Sigmoid colon (tissue), 7 donors: Measurements from ENCODE around the gene AKAP12. TPM values are rescaled to one million over a fixed set of nuclear protein-coding genes. Genes with fewer than 3 reads are reported as not detected.

Experiments
- DNase-seq: peaks from one replicate; pipeline ENCODE4 v3.0.0-alpha.2; 2019
- H3K27ac ChIP-seq, 4 donors: fragments of 200-600 bp; sonication (generic); one replicate each; pipeline ENCODE4 v1.5.1; 2016 to 2019; ENCODE audit warnings: mild to moderate bottlenecking in 1 of 4
- H3K27me3 ChIP-seq, 3 donors: fragments of 200-600 bp; sonication (generic); one replicate each; pipeline ENCODE4 v1.5.1; 2019; ENCODE audit warnings: mild to moderate bottlenecking in 1 of 3
- H3K36me3 ChIP-seq, 4 donors: fragments of 200-600 bp; sonication (generic); one replicate each; pipeline ENCODE4 v1.5.1; 2016 to 2019
- H3K4me1 ChIP-seq, 4 donors: fragments of 200-600 bp; sonication (generic); one replicate each; pipeline ENCODE4 v1.5.1; 2017 to 2019
- H3K4me3 ChIP-seq, 4 donors: fragments of 200-600 bp; sonication (generic); one replicate each; pipeline ENCODE4 v1.5.1; 2017 to 2019; ENCODE audit warnings: mild to moderate bottlenecking in 2 of 4, moderate library complexity in 1 of 4
- H3K9me3 ChIP-seq, 4 donors: fragments of 200-600 bp in 3 of 4; sonication (generic) in 3 of 4; one replicate each; pipeline versions ENCODE4 v1.5.1 to v1.6.1; 2013 to 2019
- CTCF ChIP-seq, 4 experiments: fragments of 450-650 bp in 3 of 4; fragments of 200-600 bp in 1 of 4; IDR thresholded peaks; one replicate each; pipeline ENCODE4 v1.5.1; 2016 to 2019; ENCODE audit warnings: antibody characterized with exemption in 4 of 4, mild to moderate bottlenecking in 3 of 4, moderate library complexity in 2 of 4
- EP300 ChIP-seq, 4 donors: sonication (generic); formaldehyde crosslinking; IDR thresholded peaks; one replicate each; pipeline ENCODE4 v1.6.1; 2017; ENCODE audit warnings: antibody characterized with exemption in 4 of 4
- POLR2A ChIP-seq, 2 donors: fragments of 450-650 bp; IDR thresholded peaks; one replicate each; pipeline ENCODE4 v1.6.1; 2016; ENCODE audit warnings: antibody characterized with exemption in 2 of 2, mild to moderate bottlenecking in 2 of 2, moderate library complexity in 2 of 2
- POLR2AphosphoS5 ChIP-seq, 4 donors: sonication (generic); formaldehyde crosslinking; IDR thresholded peaks; one replicate each; pipeline ENCODE4 v1.6.1; 2017; ENCODE audit warnings: antibody characterized with exemption in 4 of 4
- WGBS, 2 donors: extraction: QIAGEN DNeasy Blood & Tissue Kit; methylation state at CpG; one replicate each; pipeline ENCODE4 v1.1.7; 2013; 5-methylcytosine and 5-hydroxymethylcytosine counted together
- intact Hi-C: fragments of 100-400 bp; cut with DNase I; formaldehyde crosslinking; loops from one replicate; pipeline ENCODE4 v1.15.1; 2023
- polyA plus RNA-seq, 3 donors: library from polyadenylated mRNA; stranded (reverse); fragments of 200-250 nt; gene quantifications; one replicate each; pipeline ENCODE4 v1.2.3, GENCODE V29; 2013
- total RNA-seq, 4 donors: library from RNA; depleted of rRNA; stranded (reverse); fragments of >200 nt; gene quantifications; one replicate each; pipeline ENCODE4 v1.1.0, GENCODE V29; 2016
- donor health status: healthy with polysubstance abuse.
- donor health status: Bipolar disorder and iron deficiency.
- donor health status: healthy.

Gene AKAP12
- total and polyA plus RNA-seq, 7 donors = 1.2 to 244 (median 133) TPM

DNA sequence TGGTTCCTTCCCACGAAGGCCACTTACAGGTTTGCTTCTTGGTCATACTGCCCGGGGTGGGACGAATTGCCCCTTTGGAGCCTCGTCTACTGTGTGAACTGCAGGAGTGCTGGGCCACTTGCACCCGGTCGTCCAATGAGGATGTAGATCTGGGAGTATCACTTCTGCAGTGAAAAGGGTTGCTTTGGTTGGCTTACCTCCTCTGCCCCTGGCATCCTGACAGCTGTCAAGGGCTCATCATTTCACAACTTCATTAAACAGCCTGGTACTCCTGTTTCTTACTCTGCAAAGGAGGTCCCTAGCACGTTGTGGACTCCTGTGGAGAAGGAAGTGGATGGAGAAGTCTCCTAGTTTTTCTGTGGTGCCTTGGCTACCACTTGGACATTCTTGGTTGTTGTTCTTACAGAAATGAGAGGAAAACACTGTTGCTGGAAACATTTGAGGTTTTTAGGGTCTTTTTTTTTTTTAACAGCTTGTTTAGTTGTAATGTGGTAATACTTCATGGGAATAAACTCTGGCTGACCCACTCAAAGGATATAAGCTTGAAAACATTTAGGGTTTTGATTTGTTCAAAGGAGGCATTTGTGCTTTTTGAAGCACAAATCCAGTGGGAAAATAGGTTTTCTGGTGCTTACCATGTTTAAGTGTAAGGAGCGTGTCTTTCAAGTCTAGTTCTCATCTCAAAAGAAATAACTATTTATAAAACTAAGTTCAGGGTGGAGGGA, 60.7 kb downstream of the AKAP12 start:
- peaks cover 0 to 7% (median under 1%) of the 10 kb centered on the region in 4 donors for H3K36me3 ChIP-seq

GRCh38 chr6:151301547-151301946, 61.8 kb downstream of the AKAP12 start:
- peaks cover 0 to 11% (median 4%) of the 10 kb centered on the region in 4 donors for H3K36me3 ChIP-seq
- H3K4me1 ChIP-seq = peaks cover 0 to 65% (median 42%) of the 10 kb centered on the region in 4 donors
- H3K27ac ChIP-seq = peak overlapping the region in 2 of 4 donors; percentile 88 to 96
- TF ChIP-seq POLR2AphosphoS5 (IDR thresholded peaks at IDR 0.05) = no peak
- TF ChIP-seq EP300 (IDR thresholded peaks at IDR 0.05) = no peak
- TF ChIP-seq POLR2A (IDR thresholded peaks at IDR 0.05) = no peak
- no peak for TF ChIP-seq CTCF (IDR thresholded peaks at IDR 0.05)
- DNase-seq = no peak
- H3K9me3 ChIP-seq = no peaks in the 10 kb centered on the region
- H3K4me3 ChIP-seq = no peak overlapping the region
- intact Hi-C loops = no loop called here
- WGBS, 2 donors = 86 to 88% methylated on average over 8 of the region's 8 CpGs
- H3K27me3 ChIP-seq = no peaks in the 10 kb centered on the region

More for the DNA sequence above, 60.7 kb downstream of the AKAP12 start:
- Histone ChIP-seq H3K4me3 (no peak overlapping the region), H3K9me3 (no peaks in the 10 kb centered on the region), H3K4me1 (peaks cover 0 to 71% (median 53%) of the 10 kb centered on the region in 4 donors), H3K27ac (peak overlapping the region in 3 of 4 donors; percentile 65 to 96 (median 88)), H3K27me3 (no peaks in the 10 kb centered on the region)
- TF ChIP-seq POLR2AphosphoS5 (IDR thresholded peaks at IDR 0.05) = no peak
- no peak for TF ChIP-seq POLR2A (IDR thresholded peaks at IDR 0.05)
- TF ChIP-seq CTCF (IDR thresholded peaks at IDR 0.05) = no peak
- no peak for TF ChIP-seq EP300 (IDR thresholded peaks at IDR 0.05)
- 65 to 68% methylated on average over 8 of the region's 8 CpGs for WGBS, 2 donors
- intact Hi-C loops = no loop called here
- no peak for DNase-seq

DNA sequence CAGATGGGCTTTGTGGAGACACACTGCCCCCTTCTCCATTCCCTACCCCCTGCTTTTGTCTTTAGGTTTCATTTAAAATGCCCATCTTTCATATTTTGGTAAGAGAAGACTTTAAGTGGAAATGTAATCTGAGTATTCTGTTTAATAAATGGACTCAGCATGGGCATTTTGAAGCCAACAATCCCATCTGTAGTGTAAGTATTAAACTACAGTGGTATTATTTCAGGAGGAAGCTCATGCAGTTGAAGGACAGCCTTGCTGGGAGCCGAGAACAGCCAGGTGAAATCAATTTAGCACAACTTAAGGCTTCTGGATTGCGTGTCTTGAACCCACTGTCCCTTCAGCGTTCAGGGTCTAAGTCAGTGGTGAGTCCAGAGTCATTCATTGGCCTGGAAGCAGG, 63.5 kb downstream of the AKAP12 start:
- Histone ChIP-seq H3K4me1 (peaks cover 0 to 65% (median 38%) of the 10 kb centered on the region in 4 donors), H3K27ac (peak overlapping the region in 2 of 4 donors; percentile 22 to 26), H3K27me3 (no peaks in the 10 kb centered on the region), H3K36me3 (peaks cover 0 to 25% (median 4%) of the 10 kb centered on the region in 4 donors), H3K4me3 (no peak overlapping the region), H3K9me3 (no peaks in the 10 kb centered on the region)
- no peak for DNase-seq
- WGBS, 2 donors = 88 to 93% methylated on average over 3 of the region's 3 CpGs
- intact Hi-C loops = no loop called here
- TF ChIP-seq CTCF (IDR thresholded peaks at IDR 0.05) (no peak), EP300 (IDR thresholded peaks at IDR 0.05) (no peak), POLR2AphosphoS5 (IDR thresholded peaks at IDR 0.05) (no peak), POLR2A (IDR thresholded peaks at IDR 0.05) (no peak)

DNA sequence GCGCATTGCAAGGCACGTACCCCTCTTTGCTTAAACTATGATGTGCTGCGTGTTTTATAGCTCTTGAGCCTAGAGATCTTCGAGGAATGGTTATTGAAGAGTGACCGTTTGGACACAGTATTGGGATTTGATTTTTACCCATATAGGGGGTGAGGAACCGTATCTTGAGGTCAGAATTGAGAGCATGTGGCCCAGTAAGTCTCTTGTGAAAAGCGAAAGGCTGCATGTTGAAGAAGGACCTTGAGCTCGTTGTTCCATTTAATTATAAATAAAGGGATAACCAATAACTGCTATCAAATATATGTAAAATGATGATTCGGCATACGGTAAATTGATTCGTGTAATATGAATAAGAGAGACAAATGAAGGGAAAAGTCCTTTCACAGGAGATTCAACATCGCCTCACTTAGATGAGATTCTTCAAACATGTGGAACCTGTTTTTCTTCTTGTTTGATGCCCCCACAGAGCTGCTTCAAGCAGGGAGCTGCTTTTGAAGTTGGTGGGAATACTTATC, 66.6 kb downstream of the AKAP12 start:
- 87 to 90% methylated on average over 12 of the region's 12 CpGs for WGBS, 2 donors
- Histone ChIP-seq H3K27ac (peak overlapping the region in 3 of 4 donors; percentile 14 to 93 (median 66)), H3K27me3 (no peaks in the 10 kb centered on the region), H3K36me3 (peaks cover 0 to 25% (median 4%) of the 10 kb centered on the region in 4 donors), H3K9me3 (no peaks in the 10 kb centered on the region), H3K4me1 (peaks cover 0 to 65% (median 28%) of the 10 kb centered on the region in 4 donors), H3K4me3 (no peak overlapping the region)
- DNase-seq = no peak
- intact Hi-C loops = no loop called here
- TF ChIP-seq CTCF (IDR thresholded peaks at IDR 0.05) (no peak), POLR2AphosphoS5 (IDR thresholded peaks at IDR 0.05) (no peak), POLR2A (IDR thresholded peaks at IDR 0.05) (no peak), EP300 (IDR thresholded peaks at IDR 0.05) (no peak)
